IPS-NIHi7 (cell line): ENCODE results near the gene AXIN1.
A peak's percentile ranks its signal among the peaks of the same experiment; 100 is the strongest.
"Not testable (repeated sequence)": the region's sequence is repeated elsewhere in the genome, so short reads cannot be mapped to it uniquely, and the experiment has no call there.

Source experiments
- DNase-seq: peaks from one replicate; pipeline ENCODE4 v3.0.0; 2012; ENCODE audit warnings: mixed read lengths; ENCODE audit errors: extremely low spot score

AXIN1 gene

GRCh38 chr16:370443-370842 is 17.9 kb upstream of the AXIN1 start, which contains the start of gene MRPL28:
TSS of gene MRPL28 (minus strand) at chr16:370538. CDS start at chr16:370218, 320 bp downstream.
- DNase-seq, result peak; percentile 93

GRCh38 chr16:369866-370436 is 17.4 kb upstream of the AXIN1 start:
- peak; percentile 66 for DNase-seq

GRCh38 chr16:369275-369865 is 16.8 kb upstream of the AXIN1 start:
- DNase-seq, result no peak

GRCh38 chr16:368388-369158 is 16.1 kb upstream of the AXIN1 start:
- DNase-seq, result no peak

GRCh38 chr16:367333-367903 is 14.9 kb upstream of the AXIN1 start:
- no peak for DNase-seq

- DNase-seq, result no peak
These were observed 14.0 kb upstream of the AXIN1 start for GRCh38 chr16:366476-366875.

- DNase-seq, result no peak
These were observed 12.3 kb upstream of the AXIN1 start for GRCh38 chr16:364595-365491.

GRCh38 chr16:363766-364490 is 11.4 kb upstream of the AXIN1 start:
- DNase-seq, result no peak

- no peak for DNase-seq
These were observed 10.7 kb upstream of the AXIN1 start for GRCh38 chr16:363110-363765.

- DNase-seq, result not testable (repeated sequence)
These were observed 10.1 kb upstream of the AXIN1 start for GRCh38 chr16:362702-362999.

GRCh38 chr16:361872-362701 is 9.6 kb upstream of the AXIN1 start:
- DNase-seq, result peak; percentile 88

GRCh38 chr16:361341-361871 is 8.9 kb upstream of the AXIN1 start:
- no peak for DNase-seq

- DNase-seq, result no peak
These were observed 8.3 kb upstream of the AXIN1 start for GRCh38 chr16:360698-361336.

GRCh38 chr16:359871-360697 is 7.6 kb upstream of the AXIN1 start:
- no peak for DNase-seq

GRCh38 chr16:359067-359763 is 6.7 kb upstream of the AXIN1 start:
- no peak for DNase-seq

GRCh38 chr16:356741-357140 is 4.2 kb upstream of the AXIN1 start:
- DNase-seq, result no peak

GRCh38 chr16:354971-355461 is 2.5 kb upstream of the AXIN1 start:
- DNase-seq, result no peak
